ENCODE measurements around the gene NRIP1. TPM values are rescaled to one million over a fixed set of nuclear protein-coding genes. Genes with fewer than 3 reads are reported as not detected.
"Not testable (repeated sequence)": the region's sequence is repeated elsewhere in the genome, so short reads cannot be mapped to it uniquely, and the experiment has no call there.

Gene NRIP1
- total RNA-seq, 2 experiments from 2014 or later, result 6.1 to 6.5 TPM

DNA sequence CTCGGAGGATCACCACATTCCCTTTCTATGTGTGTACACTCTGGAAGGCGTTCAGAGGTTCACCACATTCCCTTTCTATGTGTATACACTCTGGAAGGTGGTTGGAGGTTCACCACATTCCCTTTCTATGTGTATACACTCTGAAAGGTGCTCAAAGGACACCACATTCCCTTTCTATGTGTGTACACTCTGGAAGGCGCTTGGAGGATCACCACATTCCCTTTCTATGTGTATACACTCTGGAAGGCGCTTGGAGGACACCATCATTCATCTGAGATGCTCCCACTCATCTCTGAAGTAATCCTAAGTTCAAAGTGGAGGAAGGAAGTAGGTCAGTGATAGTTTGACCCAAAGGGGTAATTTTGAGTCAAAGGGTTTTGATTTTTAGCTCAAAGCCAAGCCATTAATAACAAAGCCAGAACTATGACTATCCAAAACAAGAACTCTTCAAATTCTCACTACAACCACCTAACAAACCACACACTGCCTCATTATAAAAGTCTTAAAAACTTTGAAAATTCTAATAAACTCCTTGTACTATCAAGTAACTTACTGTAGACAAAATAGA lies 32.9 kb downstream of the NRIP1 start:
- DNase-seq, result no peak
- no peak overlapping the region for H3K27ac Mint-ChIP-seq
- no peaks in the 10 kb centered on the region for H3K27me3 Mint-ChIP-seq (ENCODE audit: low read depth)
- CTCF ChIA-PET, result no interaction called here
- intact Hi-C loops (cut with micrococcal nuclease), result no loop called here
- no peak overlapping the region for H3K4me3 Mint-ChIP-seq
- no peaks in the 10 kb centered on the region for H3K36me3 Mint-ChIP-seq (ENCODE audit: low read depth)
- H3K4me1 Mint-ChIP-seq (ENCODE audit: low read depth), result peaks cover 44% of the 10 kb centered on the region
- H3K9me3 Mint-ChIP-seq, result no peaks in the 10 kb centered on the region

DNA sequence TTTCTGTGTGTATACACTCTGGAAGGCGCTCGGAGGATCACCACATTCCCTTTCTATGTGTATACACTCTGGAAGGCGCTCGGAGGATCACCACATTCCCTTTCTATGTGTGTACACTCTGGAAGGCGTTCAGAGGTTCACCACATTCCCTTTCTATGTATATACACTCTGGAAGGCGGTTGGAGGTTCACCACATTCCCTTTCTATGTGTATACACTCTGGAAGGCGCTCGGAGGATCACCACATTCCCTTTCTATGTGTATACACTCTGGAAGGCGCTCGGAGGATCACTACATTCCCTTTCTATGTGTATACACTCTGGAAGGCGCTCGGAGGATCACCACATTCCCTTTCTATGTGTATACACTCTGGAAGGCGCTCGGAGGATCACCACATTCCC lies 33.4 kb downstream of the NRIP1 start:
- CTCF ChIA-PET; H3K27ac Mint-ChIP-seq; H3K36me3 Mint-ChIP-seq (ENCODE audit: low read depth): not testable (repeated sequence)

DNA sequence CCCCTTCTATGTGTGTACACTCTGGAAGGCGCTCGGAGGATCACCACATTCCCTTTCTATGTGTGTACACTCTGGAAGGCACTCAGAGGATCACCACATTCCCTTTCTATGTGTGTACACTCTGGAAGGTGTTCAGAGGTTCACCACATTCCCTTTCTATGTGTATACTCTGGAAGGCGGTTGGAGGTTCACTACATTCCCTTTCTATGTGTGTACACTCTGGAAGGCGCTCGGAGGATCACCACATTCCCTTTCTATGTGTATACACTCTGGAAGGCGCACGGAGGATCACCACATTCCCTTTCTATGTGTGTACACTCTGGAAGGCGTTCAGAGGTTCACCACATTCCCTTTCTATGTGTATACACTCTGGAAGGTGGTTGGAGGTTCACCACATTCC lies 33.9 kb downstream of the NRIP1 start:
- H3K4me3 Mint-ChIP-seq; H3K27ac Mint-ChIP-seq; H3K36me3 Mint-ChIP-seq (ENCODE audit: low read depth); H3K27me3 Mint-ChIP-seq (ENCODE audit: low read depth); DNase-seq; H3K9me3 Mint-ChIP-seq; CTCF ChIA-PET; intact Hi-C loops (cut with micrococcal nuclease): not testable (repeated sequence)
- H3K4me1 Mint-ChIP-seq (ENCODE audit: low read depth), result peaks cover 36% of the 10 kb centered on the region

More for the DNA sequence above, 33.4 kb downstream of the NRIP1 start:
- H3K27me3 Mint-ChIP-seq (ENCODE audit: low read depth); H3K9me3 Mint-ChIP-seq; H3K4me3 Mint-ChIP-seq; intact Hi-C loops (cut with micrococcal nuclease); DNase-seq: not testable (repeated sequence)
- H3K4me1 Mint-ChIP-seq (ENCODE audit: low read depth), result peaks cover 41% of the 10 kb centered on the region

DNA sequence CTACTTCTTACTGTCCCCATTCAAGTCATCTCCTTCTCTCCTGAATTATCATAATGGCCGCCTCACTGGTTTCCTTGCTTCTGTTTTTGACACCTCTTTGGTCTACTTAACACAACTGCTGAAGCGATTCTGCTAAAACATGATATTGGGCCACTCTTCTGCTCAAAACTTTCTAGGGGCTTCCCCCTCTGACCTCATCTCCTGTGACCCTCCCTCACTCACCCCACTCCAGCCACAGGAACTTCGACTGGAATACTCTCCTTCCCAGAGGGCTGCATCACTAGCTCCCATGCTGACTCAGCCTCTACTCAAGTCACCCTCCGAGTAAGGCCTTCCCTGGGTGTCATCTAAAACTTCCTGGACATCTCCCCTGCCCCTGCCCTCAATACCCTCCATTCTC lies 35.7 kb downstream of the NRIP1 start:
- intact Hi-C loops (cut with micrococcal nuclease), result no loop called here
- CTCF ChIA-PET, result no interaction called here
- no peak for DNase-seq
- Mint-ChIP-seq H3K27ac (no peak overlapping the region), H3K36me3 (ENCODE audit: low read depth) (peaks cover 8% of the 10 kb centered on the region), H3K27me3 (ENCODE audit: low read depth) (no peaks in the 10 kb centered on the region), H3K4me1 (ENCODE audit: low read depth) (peaks cover 30% of the 10 kb centered on the region), H3K4me3 (no peak overlapping the region), H3K9me3 (no peaks in the 10 kb centered on the region)

DNA sequence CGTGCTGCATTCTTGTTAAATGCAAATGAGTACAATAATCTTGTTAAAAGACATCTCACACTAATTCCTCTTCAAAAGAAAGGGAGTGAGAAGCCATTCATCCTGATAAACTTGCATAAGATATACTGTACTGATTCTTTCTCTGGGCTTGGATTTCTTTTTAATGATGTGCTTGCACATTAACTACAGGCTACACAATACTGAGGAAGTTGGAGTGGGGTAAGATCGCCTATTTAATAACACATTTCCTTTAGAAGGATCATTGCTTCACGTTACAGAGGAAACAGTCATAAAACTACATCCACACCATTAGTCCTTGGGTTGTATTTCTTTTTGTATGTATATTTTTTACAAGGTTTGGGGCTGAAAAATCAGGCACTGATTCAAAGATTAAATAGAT lies 36.6 kb downstream of the NRIP1 start:
- no peaks in the 10 kb centered on the region for H3K27me3 Mint-ChIP-seq (ENCODE audit: low read depth)
- peaks cover 27% of the 10 kb centered on the region for H3K4me1 Mint-ChIP-seq (ENCODE audit: low read depth)
- no peaks in the 10 kb centered on the region for H3K9me3 Mint-ChIP-seq
- no peak overlapping the region for H3K27ac Mint-ChIP-seq
- intact Hi-C loops (cut with micrococcal nuclease), result no loop called here
- CTCF ChIA-PET, result no interaction called here
- no peak overlapping the region for H3K4me3 Mint-ChIP-seq
- H3K36me3 Mint-ChIP-seq (ENCODE audit: low read depth), result peaks cover 8% of the 10 kb centered on the region
- DNase-seq, result no peak

DNA sequence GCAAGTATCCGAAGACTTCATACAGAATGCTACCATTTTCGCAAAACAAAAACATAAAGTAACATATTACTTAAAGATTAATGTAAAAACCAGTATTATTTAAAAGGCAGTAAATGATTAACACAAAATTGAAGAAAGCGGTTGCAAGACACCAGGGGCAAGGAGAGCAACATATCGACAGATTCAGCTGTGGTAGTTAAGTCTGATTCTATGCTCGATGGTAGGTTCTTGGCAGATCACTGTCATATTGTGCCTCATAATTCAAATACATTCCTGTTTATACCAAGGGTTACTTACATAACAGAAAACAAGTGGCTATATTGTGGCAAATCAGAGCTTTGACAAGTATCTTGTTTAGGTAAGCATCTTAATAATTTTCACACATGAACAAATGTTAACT lies 37.7 kb downstream of the NRIP1 start:
- CTCF ChIA-PET, result no interaction called here
- no peak for DNase-seq
- Mint-ChIP-seq H3K4me1 (ENCODE audit: low read depth) (peaks cover 27% of the 10 kb centered on the region), H3K9me3 (peaks cover 2% of the 10 kb centered on the region), H3K36me3 (ENCODE audit: low read depth) (peaks cover 11% of the 10 kb centered on the region), H3K4me3 (no peak overlapping the region), H3K27ac (no peak overlapping the region), H3K27me3 (ENCODE audit: low read depth) (no peaks in the 10 kb centered on the region)
- intact Hi-C loops (cut with micrococcal nuclease), result no loop called here

DNA sequence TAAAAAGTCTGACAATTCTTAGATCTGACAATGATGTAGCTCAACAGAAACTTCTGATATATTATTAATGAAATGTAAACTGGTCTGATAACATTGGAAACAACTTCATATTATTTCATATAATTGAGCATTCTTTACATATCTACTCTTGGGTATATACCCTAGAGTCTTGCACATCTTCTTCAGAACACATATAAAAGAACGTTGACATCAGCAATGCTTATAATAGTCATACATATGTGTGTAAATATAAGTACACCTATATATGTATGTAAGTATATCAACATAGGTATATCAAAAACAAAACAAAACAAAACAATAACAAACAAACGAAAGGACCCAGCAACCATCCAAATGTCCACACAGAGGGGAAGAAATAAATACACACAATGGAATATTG lies 38.4 kb downstream of the NRIP1 start:
- Mint-ChIP-seq H3K4me3 (no peak overlapping the region), H3K27me3 (ENCODE audit: low read depth) (no peaks in the 10 kb centered on the region), H3K9me3 (peaks cover 7% of the 10 kb centered on the region), H3K27ac (no peak overlapping the region), H3K4me1 (ENCODE audit: low read depth) (peaks cover 29% of the 10 kb centered on the region), H3K36me3 (ENCODE audit: low read depth) (peaks cover 16% of the 10 kb centered on the region)
- CTCF ChIA-PET, result no interaction called here
- no peak for DNase-seq
- intact Hi-C loops (cut with micrococcal nuclease), result no loop called here

DNA sequence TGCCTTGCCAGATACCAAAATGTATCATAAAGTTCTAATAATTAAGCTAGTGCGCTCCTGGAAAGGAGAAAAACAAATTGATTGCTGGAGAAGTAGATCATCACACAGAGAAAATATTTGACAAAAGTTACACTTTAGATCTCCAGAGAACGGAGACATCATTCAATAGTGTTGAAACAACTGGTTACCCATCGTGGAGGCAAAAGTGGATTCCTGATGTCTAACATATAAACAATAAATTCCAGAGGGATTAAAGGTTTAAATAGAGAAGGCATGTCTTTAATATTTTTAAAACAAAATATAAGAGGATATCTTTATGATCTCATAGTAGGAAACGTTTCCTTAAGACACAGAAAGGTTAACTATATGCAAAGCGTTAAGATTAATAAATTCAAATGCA lies 41.0 kb downstream of the NRIP1 start:
- intact Hi-C loops (cut with micrococcal nuclease), result no loop called here
- no peak overlapping the region for H3K27ac Mint-ChIP-seq
- CTCF ChIA-PET, result no interaction called here

DNA sequence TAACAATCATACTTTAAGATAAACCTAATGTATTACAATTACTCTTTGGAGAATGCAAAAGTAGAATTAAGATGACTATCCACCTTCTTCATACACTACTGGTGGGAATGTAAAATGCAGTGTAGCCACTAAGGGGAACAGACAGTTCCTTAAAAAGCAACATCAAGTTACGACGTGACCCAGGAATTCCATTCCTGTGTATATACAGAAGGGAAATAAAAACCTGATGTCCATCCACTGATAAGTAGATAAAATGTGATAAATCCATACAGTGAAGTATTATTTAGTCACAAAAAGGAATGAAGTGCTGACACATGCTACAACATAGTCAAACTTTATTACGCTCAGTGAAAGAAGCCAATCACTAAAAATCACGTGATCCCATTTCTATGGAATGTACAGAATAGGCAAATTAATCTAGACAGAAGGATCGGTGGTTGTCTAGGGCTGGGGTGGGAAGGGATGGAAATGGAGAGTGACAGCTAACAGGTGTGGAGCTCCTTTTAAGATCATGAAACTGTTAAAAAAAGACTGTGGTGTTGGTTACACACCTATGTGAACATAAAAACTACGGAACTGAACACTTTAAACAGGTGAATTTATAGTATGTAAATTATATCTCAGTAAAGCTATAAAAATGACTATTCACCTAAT lies 42.1 kb downstream of the NRIP1 start:
- peaks cover 34% of the 10 kb centered on the region for H3K4me1 Mint-ChIP-seq (ENCODE audit: low read depth)
- no peak overlapping the region for H3K4me3 Mint-ChIP-seq
- H3K27ac Mint-ChIP-seq, result no peak overlapping the region
- intact Hi-C loops (cut with micrococcal nuclease), result no loop called here
- DNase-seq, result no peak
- peaks cover 7% of the 10 kb centered on the region for H3K9me3 Mint-ChIP-seq
- CTCF ChIA-PET, result no interaction called here
- no peaks in the 10 kb centered on the region for H3K27me3 Mint-ChIP-seq (ENCODE audit: low read depth)
- H3K36me3 Mint-ChIP-seq (ENCODE audit: low read depth), result peaks cover 21% of the 10 kb centered on the region

More for the DNA sequence above, 41.0 kb downstream of the NRIP1 start:
- H3K4me3 Mint-ChIP-seq, result no peak overlapping the region
- no peak for DNase-seq
- peaks cover 31% of the 10 kb centered on the region for H3K4me1 Mint-ChIP-seq (ENCODE audit: low read depth)
- peaks cover 21% of the 10 kb centered on the region for H3K36me3 Mint-ChIP-seq (ENCODE audit: low read depth)
- peaks cover 7% of the 10 kb centered on the region for H3K9me3 Mint-ChIP-seq
- no peaks in the 10 kb centered on the region for H3K27me3 Mint-ChIP-seq (ENCODE audit: low read depth)

DNA sequence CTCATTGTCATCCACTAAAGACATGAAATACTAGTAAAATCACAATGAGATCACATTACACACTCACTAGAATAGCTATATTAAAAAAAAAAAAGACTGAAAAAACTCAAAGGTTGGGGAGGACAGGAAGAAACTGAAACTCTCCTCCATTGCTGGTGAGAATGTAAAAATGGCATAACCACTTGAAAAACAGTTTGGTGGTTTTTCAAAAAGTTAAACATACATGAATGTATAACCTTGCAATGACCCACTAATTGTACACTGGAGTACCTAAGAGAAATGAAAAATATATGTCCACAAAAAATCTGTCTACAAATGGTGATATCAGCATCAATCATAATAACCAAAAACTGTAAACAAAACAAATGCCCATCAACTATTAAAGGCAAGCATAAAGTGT lies 44.0 kb downstream of the NRIP1 start:
- intact Hi-C loops (cut with micrococcal nuclease), result loop anchor here (2.0 kb wide), 1 partner anchor 16 kb away; no protein-coding TSS in a partner anchor
- no peak for DNase-seq
- CTCF ChIA-PET, result no interaction called here

DNA sequence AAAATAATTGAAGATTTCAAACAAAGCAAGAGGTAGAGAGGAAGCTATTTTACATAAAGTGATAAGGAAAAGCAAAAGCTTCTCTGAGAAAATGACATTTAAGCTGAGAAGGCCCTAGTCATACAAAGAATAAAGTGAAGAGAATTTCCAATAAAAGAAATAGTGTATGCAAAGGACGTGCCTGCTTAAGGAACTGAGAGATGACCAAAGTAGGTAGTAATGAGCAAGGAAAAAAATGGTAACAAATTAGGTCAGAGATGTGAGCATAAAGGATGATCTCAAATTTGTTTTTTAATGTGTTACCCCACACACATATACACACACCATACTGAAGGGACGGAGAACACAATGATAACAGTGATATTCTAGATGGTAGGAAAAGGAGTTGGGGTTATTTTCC lies 46.4 kb downstream of the NRIP1 start:
- Mint-ChIP-seq H3K4me1 (ENCODE audit: low read depth) (peaks cover 30% of the 10 kb centered on the region), H3K27me3 (ENCODE audit: low read depth) (no peaks in the 10 kb centered on the region), H3K36me3 (ENCODE audit: low read depth) (peaks cover 13% of the 10 kb centered on the region), H3K4me3 (no peak overlapping the region), H3K27ac (peak overlapping the region; percentile 42), H3K9me3 (peaks cover 7% of the 10 kb centered on the region)
- CTCF ChIA-PET, result no interaction called here
- intact Hi-C loops (cut with micrococcal nuclease), result loop anchor here (5.0 kb wide), 1 partner anchor 636 kb away; the partner anchor contains the start of gene HSPA13
- no peak for DNase-seq

More for the DNA sequence above, 44.0 kb downstream of the NRIP1 start:
- Mint-ChIP-seq H3K27me3 (ENCODE audit: low read depth) (no peaks in the 10 kb centered on the region), H3K9me3 (peaks cover 7% of the 10 kb centered on the region), H3K27ac (no peak overlapping the region), H3K36me3 (ENCODE audit: low read depth) (peaks cover 20% of the 10 kb centered on the region), H3K4me1 (ENCODE audit: low read depth) (peaks cover 34% of the 10 kb centered on the region), H3K4me3 (no peak overlapping the region)

DNA sequence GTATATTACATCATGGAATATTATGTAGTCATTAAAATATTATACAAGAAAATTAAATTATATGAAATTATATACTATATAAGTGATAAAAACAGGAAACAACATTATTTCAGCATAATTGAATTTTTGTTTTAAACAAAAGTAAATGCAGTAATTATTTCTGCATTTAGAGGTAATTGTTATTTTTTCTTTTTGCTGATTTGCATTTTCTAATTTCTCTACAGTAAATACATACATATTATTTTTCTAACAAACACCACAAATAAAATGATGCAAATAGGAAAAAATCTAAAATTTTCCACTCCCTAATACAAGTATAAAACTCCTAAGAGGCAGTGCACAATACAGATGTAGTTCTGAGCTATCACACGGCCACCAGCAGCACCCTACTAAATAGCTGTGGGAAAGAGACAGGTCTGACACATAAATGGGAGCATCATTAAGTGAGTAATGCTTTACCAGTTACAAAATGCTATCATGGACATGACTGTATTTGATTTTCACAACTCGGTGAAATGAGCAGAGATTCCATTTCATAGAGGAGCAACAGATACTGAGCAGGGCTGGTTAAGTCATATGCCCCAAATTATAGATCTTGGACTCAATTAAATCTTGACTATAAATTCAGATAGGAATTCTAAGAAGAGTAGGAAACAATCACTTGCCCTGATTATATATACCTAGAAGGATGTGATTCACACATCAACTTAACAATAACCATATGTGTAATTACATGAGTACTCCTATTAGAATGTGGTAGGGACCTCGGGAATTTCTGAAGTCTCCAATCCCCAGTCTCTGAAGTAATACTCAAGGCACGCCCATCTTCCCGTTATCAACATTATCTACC lies 49.0 kb downstream of the NRIP1 start:
- H3K4me1 Mint-ChIP-seq (ENCODE audit: low read depth), result peaks cover 21% of the 10 kb centered on the region
- CTCF ChIA-PET, result no interaction called here
- H3K27me3 Mint-ChIP-seq (ENCODE audit: low read depth), result no peaks in the 10 kb centered on the region
- no peaks in the 10 kb centered on the region for H3K9me3 Mint-ChIP-seq
- intact Hi-C loops (cut with micrococcal nuclease), result loop anchor here (5.0 kb wide), 1 partner anchor 634 kb away; the partner anchor contains the start of gene HSPA13
- H3K27ac Mint-ChIP-seq, result no peak overlapping the region
- no peak overlapping the region for H3K4me3 Mint-ChIP-seq
- H3K36me3 Mint-ChIP-seq (ENCODE audit: low read depth), result peaks cover under 1% of the 10 kb centered on the region
- no peak for DNase-seq

Measured in activated naive CD4-positive, alpha-beta T cell treated with anti-CD3 and anti-CD28 coated beads for 36 hours (primary cell).